Transverse colon (tissue), 4 donors: ENCODE data around the gene TREX2. TPM values are rescaled to one million over a fixed set of nuclear protein-coding genes. Genes with fewer than 3 reads are reported as not detected.

ENCODE experiments used
- DNase-seq: peaks from one replicate; pipeline ENCODE4 v3.0.0-alpha.2; 2019
- H3K27ac ChIP-seq, 4 donors: fragments of 200-600 bp; sonication (generic); 2 replicates each; pipeline ENCODE4 v1.5.1; 2016 to 2018; ENCODE audit warnings: inconsistent platforms in 4 of 4
- H3K27me3 ChIP-seq: fragments of 200-600 bp; sonication (generic); 2 replicates; pipeline ENCODE4 v1.5.1; 2017; ENCODE audit warnings: inconsistent platforms
- H3K36me3 ChIP-seq, 4 donors: fragments of 200-600 bp; sonication (generic); 2 replicates each; pipeline ENCODE4 v1.5.1; 2017 to 2019; ENCODE audit warnings: inconsistent platforms in 4 of 4
- H3K4me1 ChIP-seq, 4 donors: fragments of 200-600 bp; sonication (generic); 2 replicates each; pipeline ENCODE4 v1.5.1; 2017 to 2020; ENCODE audit warnings: inconsistent platforms in 4 of 4
- H3K4me3 ChIP-seq, 4 donors: fragments of 200-600 bp; sonication (generic); 1 replicate in 1 of 4; 2 replicates in 3 of 4; pipeline versions ENCODE4 v1.5.1 to v1.6.1; 2017 to 2019; ENCODE audit warnings: inconsistent platforms in 4 of 4
- H3K9me3 ChIP-seq, 2 donors: fragments of 200-600 bp; sonication (generic); 2 replicates each; pipeline ENCODE4 v1.5.1; 2017 to 2019; ENCODE audit warnings: inconsistent platforms in 2 of 2
- CTCF ChIP-seq, 5 experiments: fragments of 200-600 bp in 3 of 5; fragments of 450-650 bp in 2 of 5; sonication (generic) in 3 of 5; IDR thresholded peaks; 1 replicate in 2 of 5; 2 replicates in 3 of 5; pipeline ENCODE4 v1.5.1; 2016 to 2017; ENCODE audit warnings: antibody characterized with exemption in 5 of 5, inconsistent platforms in 3 of 5, mild to moderate bottlenecking in 2 of 5, moderate library complexity in 1 of 5
- EP300 ChIP-seq: sonication (generic); formaldehyde crosslinking; IDR thresholded peaks from one replicate; pipeline ENCODE4 v1.6.1; 2017; ENCODE audit warnings: antibody characterized with exemption, low read depth
- POLR2A ChIP-seq: fragments of 450-650 bp; IDR thresholded peaks from one replicate; pipeline ENCODE4 v1.6.1; 2016; ENCODE audit warnings: antibody characterized with exemption, mild to moderate bottlenecking, moderate library complexity
- POLR2AphosphoS5 ChIP-seq, 3 donors: sonication (generic); formaldehyde crosslinking; IDR thresholded peaks; one replicate each; pipeline ENCODE4 v1.6.1; 2016; ENCODE audit warnings: antibody characterized with exemption in 3 of 3
- WGBS, 2 donors: methylation state at CpG; one replicate each; pipeline ENCODE4 v1.1.5; 2018; ENCODE audit warnings: low coverage in 1 of 2; 5-methylcytosine and 5-hydroxymethylcytosine counted together
- in situ Hi-C, 4 donors: fragments of 200-750 bp; cut with MboI; loops; one replicate each; pipeline versions ENCODE4 v1.15.0 to v1.15.1; 2017; ENCODE audit warnings: low sequenced_read_pairs in 3 of 4, low pct_ligation_motif_present in 1 of 4, low pct_unique_long_range_greater_than_20kb in 1 of 4
- intact Hi-C: fragments of 100-400 bp; cut with DNase I; formaldehyde crosslinking; loops from one replicate; pipeline ENCODE4 v1.15.1; 2023; ENCODE audit warnings: low total_unique reads
- total RNA-seq, 4 donors: library from RNA; depleted of rRNA; stranded (reverse); fragments of >200 nt; gene quantifications; one replicate each; pipeline ENCODE4 v1.1.0, GENCODE V29; 2016

TREX2 gene
- total RNA-seq, 4 donors from 2014 or later = 0.55 to 2.0 (median 1.4) TPM; not detected in 1

DNA sequence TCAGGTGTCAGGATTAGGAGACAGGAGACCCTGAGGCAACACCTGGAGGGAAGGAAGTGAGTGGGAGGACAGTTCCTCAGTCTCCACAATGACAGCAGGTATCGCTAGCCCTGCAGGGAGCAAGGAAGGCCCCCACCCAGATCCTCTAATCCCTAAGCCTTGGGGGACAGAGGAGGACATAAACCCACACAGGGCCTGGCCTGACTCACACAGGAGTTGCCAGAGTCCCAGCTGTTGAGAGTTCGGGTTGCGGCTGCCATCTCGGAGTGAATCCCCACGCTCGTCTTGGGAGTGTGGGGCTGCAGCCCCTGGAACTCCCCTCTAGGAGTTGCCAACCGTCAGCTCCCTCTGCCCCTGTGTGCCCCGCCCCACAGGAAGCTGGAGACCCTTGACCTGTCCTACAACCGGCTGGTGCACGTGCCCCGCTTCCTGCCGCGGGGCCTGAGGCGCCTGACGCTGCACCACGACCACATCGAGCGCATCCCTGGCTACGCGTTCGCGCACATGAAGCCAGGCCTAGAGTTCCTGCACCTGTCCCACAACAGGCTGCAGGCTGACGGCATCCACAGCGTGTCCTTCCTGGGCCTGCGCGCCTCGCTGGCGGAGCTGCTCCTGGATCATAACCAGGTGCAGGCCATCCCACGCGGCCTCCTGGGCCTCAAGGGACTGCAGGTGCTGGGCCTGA lies 39.7 kb upstream of the TREX2 start:
- Histone ChIP-seq H3K27ac (no peak overlapping the region), H3K27me3 (no peaks in the 10 kb centered on the region), H3K9me3 (no peaks in the 10 kb centered on the region), H3K4me3 (no peak overlapping the region), H3K4me1 (peaks cover 0 to 5% (median 0%) of the 10 kb centered on the region in 4 donors), H3K36me3 (no peaks in the 10 kb centered on the region)
- TF ChIP-seq EP300 = no peak
- no peak for TF ChIP-seq POLR2A
- TF ChIP-seq POLR2AphosphoS5 (IDR thresholded peaks at IDR 0.05) = no peak
- no peak for TF ChIP-seq CTCF (IDR thresholded peaks at IDR 0.05)
- intact Hi-C loops (no loop called here), in situ Hi-C loops (no loop called here)
- no peak for DNase-seq
- 82% methylated on average over 28 of the region's 30 CpGs; no CpG with 5 or more reads in 1 of the 2 donors for WGBS, 2 donors

GRCh38 chrX:153482376-153483015 lies 36.6 kb upstream of the TREX2 start:
- in situ Hi-C loops (no loop called here), intact Hi-C loops (no loop called here)
- 88% methylated on average over 22 of the region's 23 CpGs; no CpG with 5 or more reads in 1 of the 2 donors for WGBS, 2 donors
- no peak for TF ChIP-seq CTCF (IDR thresholded peaks at IDR 0.05)
- no peak for TF ChIP-seq EP300
- TF ChIP-seq POLR2A = no peak
- no peak for TF ChIP-seq POLR2AphosphoS5 (IDR thresholded peaks at IDR 0.05)
- Histone ChIP-seq H3K27me3 (no peaks in the 10 kb centered on the region), H3K36me3 (no peaks in the 10 kb centered on the region), H3K9me3 (no peaks in the 10 kb centered on the region), H3K4me1 (no peaks in the 10 kb centered on the region), H3K27ac (no peak overlapping the region), H3K4me3 (no peak overlapping the region)
- DNase-seq = no peak

- Histone ChIP-seq H3K4me3 (no peak overlapping the region), H3K36me3 (no peaks in the 10 kb centered on the region), H3K27ac (no peak overlapping the region), H3K4me1 (no peaks in the 10 kb centered on the region), H3K27me3 (no peaks in the 10 kb centered on the region), H3K9me3 (no peaks in the 10 kb centered on the region)
- DNase-seq = no peak
- WGBS, 2 donors = 87% methylated on average over 12 of the region's 13 CpGs; no CpG with 5 or more reads in 1 of the 2 donors
- in situ Hi-C loops (no loop called here), intact Hi-C loops (no loop called here)
- TF ChIP-seq EP300 (no peak), POLR2A (no peak), CTCF (IDR thresholded peaks at IDR 0.05) (no peak), POLR2AphosphoS5 (IDR thresholded peaks at IDR 0.05) (no peak)
These were observed 35.2 kb upstream of the TREX2 start for GRCh38 chrX:153481043-153481442.

- Histone ChIP-seq H3K27ac (no peak overlapping the region), H3K4me1 (peaks cover 0 to 5% (median 0%) of the 10 kb centered on the region in 4 donors), H3K9me3 (no peaks in the 10 kb centered on the region), H3K27me3 (peaks cover 4% of the 10 kb centered on the region), H3K4me3 (no peak overlapping the region), H3K36me3 (no peaks in the 10 kb centered on the region)
- TF ChIP-seq EP300 (no peak), CTCF (IDR thresholded peaks at IDR 0.05) (no peak), POLR2A (no peak), POLR2AphosphoS5 (IDR thresholded peaks at IDR 0.05) (no peak)
- WGBS, 2 donors = 81% methylated on average over 9 of the region's 16 CpGs; no CpG with 5 or more reads in 1 of the 2 donors
- intact Hi-C loops (no loop called here), in situ Hi-C loops (no loop called here)
- no peak for DNase-seq
These were observed 32.9 kb upstream of the TREX2 start for GRCh38 chrX:153478746-153479145.
